ENCODE measurements around the gene CDH13. TPM values are rescaled to one million over a fixed set of nuclear protein-coding genes. Genes with fewer than 3 reads are reported as not detected.

Gene CDH13
- total and polyA plus RNA-seq, 2 donors (not counting 3 experiments of a cell fraction or from before 2014, with no cell fraction given), result 96.6 to 124 TPM

GRCh38 chr16:83730812-83731211 lies 1104.0 kb downstream of the CDH13 start:
- BruUV-seq (replicated peaks), result no TSS peak
- DNase-seq (ENCODE audit: low read depth, low spot score) (no peak), FAIRE-seq (no peak)
- no peaks in the 10 kb centered on the region for H3K79me2 ChIP-seq (ENCODE audit: control insufficient read depth, insufficient read depth, low read length)
- no peaks in the 10 kb centered on the region for H3K9me3 ChIP-seq (replicated peaks; ENCODE audit: control insufficient read depth, insufficient read depth, low read length)
- POLR2A ChIA-PET, result no interaction called here
- H2AFZ ChIP-seq (ENCODE audit: low read depth, low read length), result no peak overlapping the region
- H3K9ac ChIP-seq (replicated peaks; ENCODE audit: extremely low read depth, insufficient read depth, low read length), result no peak overlapping the region
- TF ChIP-seq POLR2A (IDR thresholded peaks at IDR 0.05; ENCODE audit: low read depth, low read length), result no peak
- TF ChIP-seq MYC (IDR thresholded peaks at IDR 0.05; ENCODE audit: low read depth, low read length), result no peak
- TF ChIP-seq GATA2 (IDR thresholded peaks at IDR 0.05; ENCODE audit: insufficient read depth, insufficient read length, low read depth, low read length), result no peak
- TF ChIP-seq JUN (IDR thresholded peaks at IDR 0.05; ENCODE audit: borderline replicate concordance, insufficient read depth, insufficient read length, low read depth), result no peak
- TF ChIP-seq POLR2AphosphoS5 (IDR thresholded peaks at IDR 0.05; ENCODE audit: insufficient read depth, low read depth, low read length), result no peak
- TF ChIP-seq, protein P1, sequence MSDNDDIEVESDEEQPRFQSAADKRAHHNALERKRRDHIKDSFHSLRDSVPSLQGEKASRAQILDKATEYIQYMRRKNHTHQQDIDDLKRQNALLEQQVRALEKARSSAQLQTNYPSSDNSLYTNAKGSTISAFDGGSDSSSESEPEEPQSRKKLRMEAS (IDR thresholded peaks at IDR 0.05; ENCODE audit: insufficient read depth, insufficient read length), result no peak
- TF ChIP-seq FOS (IDR thresholded peaks at IDR 0.05; ENCODE audit: borderline replicate concordance, insufficient read depth, low read length), result no peak
- TF ChIP-seq CTCF (IDR thresholded peaks at IDR 0.05; ENCODE audit: extremely low read depth in 1 of 2, insufficient read depth in 1 of 2, low read depth in 1 of 2, low read length in 2 of 2), result no peak
- no peak for TF ChIP-seq EZH2 (IDR thresholded peaks at IDR 0.05; ENCODE audit: borderline replicate concordance, low read depth, low read length, severe bottlenecking)
- no peaks in the 10 kb centered on the region for H3K4me1 ChIP-seq (ENCODE audit: control insufficient read depth, extremely low read depth, insufficient read depth, low read length)
- intact Hi-C loops (cut with micrococcal nuclease) (no loop called here), dilution Hi-C loops (cut with MboI; ENCODE audit: extremely low pct_ligation_motif_present, low sequenced_read_pairs) (no loop called here)
- CTCF ChIA-PET, result no interaction called here
- no peaks in the 10 kb centered on the region for H3K36me3 ChIP-seq (ENCODE audit: control insufficient read depth in 2 of 2, extremely low read depth in 1 of 2, insufficient read depth in 2 of 2, low read length in 2 of 2)
- H3K4me3 ChIP-seq (replicated peaks in 1 of 3; ENCODE audit: insufficient read depth in 1 of 3, low read depth in 1 of 3, low read length in 3 of 3), result no peak overlapping the region
- H3K27me3 ChIP-seq (ENCODE audit: control insufficient read depth in 2 of 2, insufficient read depth in 2 of 2, low read length in 2 of 2), result no peaks in the 10 kb centered on the region
- no peaks in the 10 kb centered on the region for H4K20me1 ChIP-seq (replicated peaks; ENCODE audit: control insufficient read depth, extremely low read depth, insufficient read depth, low read length)
- H3K27ac ChIP-seq (ENCODE audit: insufficient read depth, low read depth, low read length), result no peak overlapping the region
- no peaks in the 10 kb centered on the region for H3K9me1 ChIP-seq (replicated peaks; ENCODE audit: control insufficient read depth, extremely low read depth, insufficient read depth, low read length)
- H3K4me2 ChIP-seq (ENCODE audit: insufficient read depth, low read length), result no peak overlapping the region

Measured in endothelial cell of umbilical vein (primary cell).